Activated CD8-positive, alpha-beta memory T cell treated with anti-CD3 and anti-CD28 coated beads for 4 hours (primary cell): ENCODE measurements around the gene TEF.
"Not testable (repeated sequence)": the region's sequence is repeated elsewhere in the genome, so short reads cannot be mapped to it uniquely, and the experiment has no call there.

Experiments
- DNase-seq, 2 donors: peaks; one replicate each; pipeline ENCODE4 v3.0.0-alpha.2; 2020; ENCODE audit warnings: low read depth in 2 of 2

Gene TEF

DNA sequence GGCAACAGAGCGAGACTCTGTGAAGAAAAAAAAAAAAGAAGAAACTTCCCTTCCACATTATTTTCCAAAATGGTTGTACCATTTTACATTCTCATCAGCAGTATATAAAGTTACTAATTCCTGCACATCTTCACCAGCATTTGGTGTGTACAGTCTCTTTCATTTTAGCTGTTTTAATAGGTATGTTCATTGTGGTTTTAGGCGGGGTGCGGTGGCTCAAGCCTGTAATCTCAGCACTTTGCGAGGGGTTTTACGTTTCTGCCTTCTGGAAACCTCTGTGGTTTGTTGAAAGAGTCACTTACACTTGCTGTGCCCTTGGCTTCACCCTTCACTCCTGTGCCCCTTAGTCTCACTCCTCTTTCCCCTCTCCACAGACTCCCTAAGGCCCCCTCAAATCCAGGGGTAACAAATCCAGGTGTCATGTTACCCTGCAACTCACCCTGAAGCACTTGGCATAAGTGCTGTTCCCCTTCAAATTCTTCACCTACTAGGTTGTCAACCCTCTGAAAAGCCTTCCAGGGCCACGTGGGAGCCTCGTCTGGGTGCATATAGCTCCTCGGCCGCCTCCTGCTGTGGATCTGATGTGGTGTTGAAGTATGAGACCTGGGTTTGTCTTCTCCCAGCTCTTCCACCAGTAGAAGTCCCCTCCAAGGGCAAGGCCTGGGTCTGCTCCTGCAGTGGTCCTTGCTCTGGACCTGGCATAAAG, 44.1 kb downstream of the TEF start:
- DNase-seq: no peak

DNA sequence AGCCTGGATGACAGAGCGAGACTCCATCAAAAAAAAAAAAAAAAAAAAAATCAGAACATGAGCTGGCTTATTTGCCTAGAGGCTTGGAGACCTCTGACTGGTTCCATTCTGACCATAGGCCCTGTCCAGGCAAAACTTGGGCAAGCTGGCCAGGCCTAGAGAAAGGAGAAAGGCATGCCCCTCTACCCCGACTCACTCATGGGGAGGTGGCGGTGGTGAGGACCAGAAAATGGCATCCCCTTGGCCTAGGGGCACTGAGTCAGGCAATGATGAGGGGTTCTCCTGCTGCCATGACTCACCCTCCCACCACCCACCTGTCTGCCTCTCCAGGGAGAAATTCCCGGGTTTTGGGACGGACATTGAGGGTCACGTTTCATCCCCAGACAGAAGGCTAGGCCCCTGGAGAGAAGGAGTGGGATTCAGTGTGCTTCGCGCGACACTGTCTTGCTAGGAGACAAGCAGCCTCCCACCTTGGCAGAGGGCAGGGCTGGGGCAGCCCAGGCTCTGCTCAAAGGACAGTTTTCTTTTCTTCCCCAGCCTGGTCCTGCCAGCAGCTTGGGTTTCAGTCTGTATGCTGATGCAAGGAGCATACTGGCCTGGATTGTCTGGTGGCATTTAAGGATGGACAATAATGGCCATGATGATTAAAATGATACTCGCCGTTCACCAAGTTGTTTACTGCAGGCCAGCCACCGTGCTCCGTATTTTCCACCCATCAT, 47.6 kb downstream of the TEF start:
- no peak for DNase-seq

DNA sequence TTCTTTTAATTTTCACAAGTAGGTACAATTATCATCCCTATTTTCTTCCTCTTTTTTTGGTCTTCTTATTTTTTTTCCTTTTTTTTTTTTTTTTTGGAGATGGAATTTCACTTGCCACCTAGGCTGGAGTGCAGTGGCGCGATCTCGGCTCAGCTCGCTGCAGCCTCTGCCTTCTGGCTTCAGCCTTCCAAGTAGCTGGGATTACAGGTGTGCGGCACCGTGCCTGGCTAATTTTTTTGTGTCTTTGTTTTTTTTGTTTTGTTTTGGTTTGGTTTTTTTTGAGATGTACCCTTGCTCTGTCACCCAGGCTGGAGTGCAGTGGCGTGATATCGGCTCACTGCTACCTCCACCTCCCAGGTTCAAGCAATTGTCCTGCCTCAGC, 48.2 kb downstream of the TEF start:
- no peak for DNase-seq

- no peak for DNase-seq
Observed at GRCh38 chr22:41431656-41432055, 49.9 kb downstream of the TEF start.

DNA sequence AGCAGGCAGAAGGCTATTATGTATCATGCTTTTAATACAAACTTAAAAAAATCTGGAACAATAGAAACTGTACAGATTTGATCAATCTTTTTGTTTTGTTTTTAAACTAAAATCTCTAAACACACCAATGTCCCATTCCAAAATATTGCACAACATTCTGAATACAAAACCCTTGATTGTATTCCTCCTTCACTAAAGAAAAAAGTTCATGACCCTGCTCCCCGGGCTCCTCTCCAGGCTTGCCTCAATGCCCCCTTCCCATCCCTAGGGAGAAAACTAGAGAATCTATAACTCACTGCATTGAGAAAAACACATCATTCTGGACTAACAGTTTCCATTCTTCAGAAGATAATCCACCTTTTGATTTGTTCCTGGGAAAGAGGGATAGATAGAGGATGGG, 51.7 kb downstream of the TEF start:
- DNase-seq: not testable (repeated sequence)

- DNase-seq: not testable (repeated sequence)
Observed at GRCh38 chr22:41434361-41435003, 52.7 kb downstream of the TEF start.

DNA sequence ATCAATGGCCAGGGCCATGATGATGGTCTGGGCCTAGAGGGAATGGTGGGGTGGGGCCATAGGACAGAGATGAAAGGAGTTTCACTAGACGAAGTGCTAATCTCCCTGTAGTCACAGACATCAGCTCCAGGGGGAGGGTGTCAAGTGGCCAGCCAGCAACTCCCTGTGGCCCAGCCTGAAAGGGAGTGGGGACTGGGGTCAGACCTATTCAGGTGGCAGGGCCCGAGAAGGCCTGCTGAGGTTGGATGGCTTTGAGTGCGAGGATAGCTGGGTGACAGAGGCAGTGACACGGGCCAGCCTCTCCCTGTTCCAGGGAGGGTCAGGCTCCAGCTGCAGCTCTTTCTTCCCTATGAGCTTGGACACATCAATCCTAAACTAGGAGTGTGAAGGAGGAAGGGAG, 53.8 kb downstream of the TEF start:
- DNase-seq: no peak

GRCh38 chr22:41436322-41437113, 54.8 kb downstream of the TEF start:
- no peak for DNase-seq

GRCh38 chr22:41437198-41437597, 55.5 kb downstream of the TEF start:
- no peak for DNase-seq

DNA sequence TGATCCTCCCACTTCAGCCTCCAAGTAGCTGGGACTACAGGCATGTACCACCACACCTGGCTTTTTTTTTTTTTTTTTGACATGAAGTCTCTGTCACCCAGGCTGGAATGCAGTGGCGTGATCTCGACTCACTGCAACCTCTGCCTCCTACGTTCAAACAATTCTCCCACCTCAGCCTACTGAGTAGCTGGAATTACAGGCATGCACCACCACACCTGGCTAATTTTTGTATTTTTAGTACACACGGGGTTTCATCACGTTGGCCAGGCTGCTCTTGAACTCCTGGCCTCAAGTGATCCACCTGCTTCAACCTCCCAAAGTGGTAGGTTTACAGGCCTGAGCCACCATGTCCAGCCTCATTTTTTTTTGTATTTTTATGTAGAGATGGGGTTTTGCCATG, 58.8 kb downstream of the TEF start:
- not testable (repeated sequence) for DNase-seq

DNA sequence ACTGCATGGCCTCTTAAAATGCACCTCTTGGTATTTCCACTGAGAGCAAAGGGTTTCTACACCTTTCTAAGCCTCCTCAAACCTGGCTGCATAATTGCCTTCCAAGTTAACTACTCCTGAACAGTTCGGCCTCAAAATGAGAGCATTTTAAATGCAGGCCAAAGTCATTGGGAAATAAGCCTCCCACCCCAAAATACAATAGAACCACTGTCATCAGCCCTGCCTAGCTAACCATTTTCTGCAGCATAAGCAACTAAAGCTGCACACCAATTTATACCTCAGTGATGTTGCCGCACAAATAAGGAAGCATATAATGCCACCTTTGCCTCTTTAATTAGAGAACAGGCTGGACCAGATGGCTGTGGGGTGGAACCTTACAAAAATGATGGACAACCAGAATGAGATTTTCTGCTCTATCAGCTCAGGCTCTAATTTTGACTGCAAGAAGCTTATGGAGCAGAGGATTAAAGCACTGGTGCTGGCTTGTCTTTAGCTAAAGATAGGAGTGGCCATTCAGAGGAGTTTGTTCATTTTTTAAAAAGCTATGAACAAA, 60.6 kb downstream of the TEF start:
- no peak for DNase-seq

DNA sequence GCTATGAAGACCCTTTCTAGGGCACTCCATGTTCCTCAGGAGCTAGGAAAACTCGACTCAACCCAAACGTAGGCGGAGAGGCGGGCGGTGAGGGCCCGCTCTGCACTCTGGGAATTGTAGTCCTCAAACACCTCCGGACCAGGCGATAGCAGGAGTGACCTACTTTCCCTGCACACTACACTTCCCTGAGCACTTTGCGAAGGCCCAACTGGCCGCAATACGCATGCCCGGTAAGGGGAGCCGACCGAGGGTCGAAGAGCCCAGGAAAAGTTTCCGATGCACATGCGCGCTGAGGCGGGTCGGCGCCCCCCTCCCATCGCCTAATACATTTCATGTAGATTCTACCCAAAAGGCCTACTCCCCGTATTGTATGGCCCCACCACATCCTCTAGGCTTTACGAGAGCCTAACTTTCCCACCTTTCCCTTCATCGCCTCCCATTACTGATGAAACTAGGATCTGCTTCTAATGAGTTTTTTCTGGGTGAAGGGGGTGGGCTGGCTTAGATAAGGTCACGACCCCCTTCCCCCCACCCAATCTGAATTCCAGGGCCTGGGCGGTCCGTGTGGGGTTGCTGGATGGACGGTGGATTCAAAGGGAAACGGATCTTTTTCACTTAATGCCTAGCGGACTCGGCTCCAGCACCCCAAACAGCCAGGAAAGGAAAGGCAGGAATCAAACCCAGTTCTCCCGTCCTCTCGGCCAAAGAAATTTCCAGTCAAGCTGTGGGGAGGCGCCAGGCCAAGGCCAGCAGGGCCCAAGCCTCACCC, 62.8 kb downstream of the TEF start:
- peak; percentile 67 to 77 for DNase-seq

DNA sequence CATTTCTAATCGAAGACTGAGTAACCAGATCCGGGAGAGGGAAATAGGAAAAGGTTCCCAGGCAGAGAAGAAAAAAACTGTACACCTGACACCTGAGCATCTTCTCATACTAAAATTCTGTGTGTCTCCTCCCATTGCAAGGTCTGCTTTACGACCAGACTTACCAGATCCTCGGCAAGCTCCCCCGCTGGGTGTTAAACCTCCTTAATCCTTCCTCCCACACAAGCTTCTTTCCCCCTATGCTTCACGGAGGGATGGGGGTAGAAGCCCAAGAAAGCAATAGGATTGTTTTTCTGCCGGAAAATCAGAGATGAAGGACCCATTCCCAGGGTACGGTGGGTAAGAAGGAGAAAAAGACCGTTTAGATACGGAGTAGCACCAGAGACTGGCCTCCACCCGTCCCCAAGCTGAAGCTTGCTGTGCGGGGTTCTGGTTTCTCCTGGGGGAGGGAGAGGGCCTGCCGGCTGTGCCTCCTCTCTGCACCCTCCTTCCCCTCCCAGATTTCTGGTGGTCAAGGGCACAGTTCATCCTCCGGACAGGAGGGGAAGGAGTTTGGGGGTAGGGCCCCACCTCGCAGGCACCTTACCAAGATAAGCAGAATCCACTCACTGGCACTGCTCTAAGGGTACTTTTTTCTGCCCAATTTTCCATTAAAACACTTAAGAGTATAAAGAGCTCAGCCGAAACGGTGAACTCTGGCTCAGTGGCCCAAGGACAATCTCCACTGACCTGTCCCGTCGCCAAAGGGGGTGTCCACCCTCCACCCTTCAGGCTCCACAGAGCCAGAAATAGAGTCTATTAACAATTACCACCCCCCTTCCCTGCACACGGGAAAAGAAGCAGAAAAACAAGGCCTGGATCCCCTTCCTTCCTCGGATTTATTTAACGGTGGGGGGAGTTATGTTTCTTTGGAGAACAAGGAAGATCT, 63.7 kb downstream of the TEF start:
- DNase-seq: no peak

GRCh38 chr22:41446057-41446501, 64.3 kb downstream of the TEF start:
- no peak for DNase-seq

- DNase-seq: peak; percentile 88 to 89
Observed at GRCh38 chr22:41446639-41447434, 65.1 kb downstream of the TEF start, which contains the start of gene TOB2. Gene TOB2 (minus strand): TSS chr22:41446801. CDS start chr22:41437345, 9,456 bp downstream.

DNA sequence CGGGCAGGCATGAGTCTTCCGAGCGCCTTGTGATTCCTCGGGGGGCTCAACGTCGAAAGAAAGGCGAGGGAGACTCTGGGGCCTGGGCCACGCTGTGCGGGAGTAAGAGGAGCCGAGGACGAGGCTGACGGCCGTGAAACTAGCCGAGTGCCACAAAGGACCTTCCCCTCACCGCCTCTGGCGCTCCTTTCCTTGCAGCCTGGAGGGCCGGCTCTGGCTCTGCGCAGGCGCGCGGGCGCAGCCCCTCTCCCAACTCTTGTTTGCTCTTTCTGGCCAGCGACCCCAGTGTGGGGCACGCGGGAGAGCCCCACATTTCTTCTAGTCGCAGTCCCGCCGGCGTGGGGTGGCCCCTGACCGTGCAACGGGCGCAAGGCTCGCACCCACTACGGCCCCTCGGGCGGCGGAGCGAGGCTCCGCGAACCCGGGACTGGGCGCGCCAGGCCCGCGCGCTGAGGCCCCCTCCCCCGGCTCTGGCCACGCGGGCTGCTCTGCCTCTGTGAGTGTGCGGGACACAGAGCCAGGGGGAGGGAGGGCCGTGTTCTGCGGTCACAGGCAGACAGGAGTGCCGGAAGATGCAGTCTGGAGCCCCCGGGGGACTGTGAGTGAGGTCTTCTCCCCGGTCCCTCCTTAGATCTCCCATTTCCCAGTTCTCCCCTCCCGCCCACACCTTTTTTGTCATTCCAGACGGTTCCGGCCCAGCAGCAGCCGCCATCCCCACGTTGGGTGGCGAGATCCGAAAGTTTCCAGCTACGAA, 65.9 kb downstream of the TEF start:
- peak in 1 of 2 donors; percentile 23 for DNase-seq

DNA sequence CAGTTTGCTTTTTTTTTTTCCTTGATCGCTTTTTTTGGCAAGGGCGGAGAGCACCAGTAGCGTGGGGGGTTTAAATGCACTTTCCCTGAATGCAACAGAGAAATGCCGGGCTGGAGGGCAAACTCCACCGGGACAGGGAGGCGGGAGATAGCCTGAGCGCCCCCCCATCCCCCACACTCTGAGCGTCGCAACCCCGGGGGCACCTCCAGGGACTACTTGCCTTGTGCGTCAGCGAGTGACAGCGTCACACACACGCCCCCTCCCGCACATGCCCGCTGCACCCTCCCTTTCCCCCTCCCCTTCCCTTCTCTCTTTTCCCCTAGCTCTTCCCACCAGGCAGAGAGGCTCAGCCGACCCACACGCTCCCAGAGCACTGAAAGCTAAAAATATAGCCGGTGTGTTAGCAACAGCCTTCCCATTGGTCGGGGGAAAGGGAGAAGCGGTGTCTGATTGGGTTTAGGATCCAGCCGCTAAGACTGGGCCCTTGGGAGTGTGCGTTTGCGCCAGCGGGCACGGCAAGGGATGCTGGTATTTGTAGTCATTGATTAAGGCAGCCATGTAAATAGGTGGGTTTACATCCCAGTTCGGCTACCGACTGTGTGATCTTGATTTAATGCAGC, 66.6 kb downstream of the TEF start:
- DNase-seq: peak; percentile 70 to 85
